ENCODE data around the gene NMRAL1.

Gene NMRAL1

GRCh38 chr16:4463522-4464163 lies 10.8 kb downstream of the NMRAL1 start:
- DNase-seq (ENCODE audit: extremely low read depth, low read depth) = no peak
- TF ChIP-seq, protein P1, sequence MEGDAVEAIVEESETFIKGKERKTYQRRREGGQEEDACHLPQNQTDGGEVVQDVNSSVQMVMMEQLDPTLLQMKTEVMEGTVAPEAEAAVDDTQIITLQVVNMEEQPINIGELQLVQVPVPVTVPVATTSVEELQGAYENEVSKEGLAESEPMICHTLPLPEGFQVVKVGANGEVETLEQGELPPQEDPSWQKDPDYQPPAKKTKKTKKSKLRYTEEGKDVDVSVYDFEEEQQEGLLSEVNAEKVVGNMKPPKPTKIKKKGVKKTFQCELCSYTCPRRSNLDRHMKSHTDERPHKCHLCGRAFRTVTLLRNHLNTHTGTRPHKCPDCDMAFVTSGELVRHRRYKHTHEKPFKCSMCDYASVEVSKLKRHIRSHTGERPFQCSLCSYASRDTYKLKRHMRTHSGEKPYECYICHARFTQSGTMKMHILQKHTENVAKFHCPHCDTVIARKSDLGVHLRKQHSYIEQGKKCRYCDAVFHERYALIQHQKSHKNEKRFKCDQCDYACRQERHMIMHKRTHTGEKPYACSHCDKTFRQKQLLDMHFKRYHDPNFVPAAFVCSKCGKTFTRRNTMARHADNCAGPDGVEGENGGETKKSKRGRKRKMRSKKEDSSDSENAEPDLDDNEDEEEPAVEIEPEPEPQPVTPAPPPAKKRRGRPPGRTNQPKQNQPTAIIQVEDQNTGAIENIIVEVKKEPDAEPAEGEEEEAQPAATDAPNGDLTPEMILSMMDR (IDR thresholded peaks at IDR 0.05; ENCODE audit: low read depth, low read length) = no peak

DNA sequence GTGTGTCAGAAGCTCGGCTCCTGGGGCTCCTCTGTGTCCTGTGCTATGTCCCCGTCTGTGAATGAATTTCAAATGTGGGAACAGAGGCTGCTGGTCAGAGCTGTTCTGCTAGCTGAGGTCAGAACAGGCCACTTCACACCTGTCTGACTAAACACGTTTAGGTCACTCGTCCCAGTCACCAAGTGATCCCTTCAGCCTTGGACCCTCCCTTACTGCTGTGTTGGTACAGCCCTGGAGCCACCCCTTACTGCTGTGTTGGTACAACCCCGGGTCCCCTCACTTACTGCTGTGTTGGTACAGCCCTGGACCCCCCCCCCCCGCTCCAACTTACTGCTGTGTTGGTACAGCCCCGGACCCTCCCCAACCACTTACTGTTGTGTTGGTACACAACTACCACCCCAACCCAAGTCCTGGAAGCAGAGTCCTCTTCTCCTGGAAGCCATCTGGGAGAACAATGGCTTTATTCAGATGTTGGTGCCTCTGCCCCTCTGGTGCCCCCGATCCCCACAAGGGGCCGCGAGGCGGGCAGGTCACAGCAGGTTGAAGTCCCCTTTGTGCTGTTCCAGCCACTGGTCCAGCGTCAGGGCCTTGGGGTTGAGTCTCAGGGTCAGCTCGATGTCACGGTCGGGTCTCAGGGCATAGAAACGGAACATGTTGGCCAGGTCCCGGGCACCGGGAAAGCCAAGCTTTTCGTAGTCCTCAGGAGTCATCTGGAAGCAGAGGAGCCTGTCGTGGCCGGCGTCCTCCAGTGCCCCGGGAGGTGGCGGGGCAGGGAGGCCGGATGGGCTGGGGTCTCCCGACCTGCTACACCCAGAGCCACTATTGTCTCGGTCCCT lies 13.0 kb downstream of the NMRAL1 start:
- TF ChIP-seq, protein P1 (IDR thresholded peaks at IDR 0.05; ENCODE audit: low read depth, low read length) = no peak
- no peak for DNase-seq (ENCODE audit: extremely low read depth, low read depth)

GRCh38 chr16:4460936-4461249 lies 13.5 kb downstream of the NMRAL1 start:
- TF ChIP-seq, protein P1 (IDR thresholded peaks at IDR 0.05; ENCODE audit: low read depth, low read length) = no peak
- no peak for DNase-seq (ENCODE audit: extremely low read depth, low read depth)

GRCh38 chr16:4455951-4456350 lies 18.5 kb downstream of the NMRAL1 start:
- DNase-seq (ENCODE audit: extremely low read depth, low read depth) = no peak
- TF ChIP-seq, protein P1 (IDR thresholded peaks at IDR 0.05; ENCODE audit: low read depth, low read length) = no peak

DNA sequence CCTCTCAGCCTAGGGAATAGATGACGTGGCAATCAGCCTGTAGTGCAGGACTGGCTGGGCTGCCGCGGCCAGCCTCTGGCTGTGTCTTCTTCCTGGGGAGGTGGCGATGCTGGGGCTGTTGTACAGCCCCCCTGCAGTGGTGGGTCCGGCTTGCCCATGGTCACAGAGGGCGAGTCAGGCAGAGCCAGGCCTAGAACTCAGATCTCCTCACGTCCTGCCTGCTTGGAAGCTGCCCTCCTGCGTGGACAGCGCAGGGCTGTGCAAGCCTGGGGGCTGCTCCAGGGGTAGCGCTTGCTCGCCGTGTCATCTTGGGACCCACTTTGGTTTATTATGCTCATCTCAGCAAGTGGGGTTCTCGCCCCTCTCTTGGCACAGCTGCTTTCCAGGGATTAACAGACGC lies 19.3 kb downstream of the NMRAL1 start:
- DNase-seq (ENCODE audit: extremely low read depth, low read depth) = no peak
- TF ChIP-seq, protein P1 (IDR thresholded peaks at IDR 0.05; ENCODE audit: low read depth, low read length) = no peak

DNA sequence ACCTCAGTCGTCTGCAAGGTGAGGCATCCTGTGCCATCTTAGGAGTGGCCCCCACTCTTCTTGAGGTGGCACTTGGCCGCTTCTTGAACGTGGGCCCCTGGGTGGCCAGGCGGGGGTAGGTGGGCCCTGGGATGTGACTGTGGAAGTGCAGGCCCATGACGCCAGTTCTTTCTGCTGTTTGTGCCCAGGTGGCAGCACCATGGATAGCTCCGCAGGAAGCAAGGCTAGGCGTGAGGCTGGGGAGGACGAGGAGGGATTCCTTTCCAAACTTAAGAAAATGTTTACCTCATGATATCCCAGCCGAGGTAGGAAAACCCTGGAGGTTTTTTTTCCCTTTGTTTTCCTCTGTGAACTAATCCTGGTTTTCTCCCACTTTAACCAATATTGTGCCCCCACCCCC lies 19.8 kb downstream of the NMRAL1 start:
- DNase-seq (ENCODE audit: extremely low read depth, low read depth) = no peak

GRCh38 chr16:4452674-4453073 lies 21.8 kb downstream of the NMRAL1 start:
- TF ChIP-seq, protein P1 (IDR thresholded peaks at IDR 0.05; ENCODE audit: low read depth, low read length) = no peak

More for the DNA sequence above, 19.8 kb downstream of the NMRAL1 start:
- TF ChIP-seq, protein P1 (IDR thresholded peaks at IDR 0.05; ENCODE audit: low read depth, low read length) = no peak

More at GRCh38 chr16:4452674-4453073, 21.8 kb downstream of the NMRAL1 start:
- no peak for DNase-seq (ENCODE audit: extremely low read depth, low read depth)
